HepG2 (cell line): ENCODE measurements around the gene EIF4G1. TPM values are rescaled to one million over a fixed set of nuclear protein-coding genes. Genes with fewer than 3 reads are reported as not detected.
A peak's percentile ranks its signal among the peaks of the same experiment; 100 is the strongest.

Experiments used
- CBFB ChIP-seq: sonication (generic); formaldehyde crosslinking; IDR thresholded peaks from 2 replicates; pipeline ENCODE4 v1.4.0; 2020; ENCODE audit warnings: missing genetic modification reagents
- FOXA3 ChIP-seq: IDR thresholded peaks from 2 replicates; pipeline ENCODE4 v1.6.1; 2016; ENCODE audit warnings: missing genetic modification reagents, missing compliant biosample characterization
- FOXK1 ChIP-seq: sonication (generic); formaldehyde crosslinking; IDR thresholded peaks from 2 replicates; pipeline ENCODE4 v1.4.0; 2020; ENCODE audit warnings: low read depth, missing genetic modification reagents, borderline replicate concordance
- NR1H2 ChIP-seq: sonication (generic); formaldehyde crosslinking; IDR thresholded peaks from 2 replicates; pipeline ENCODE4 v1.8.1; 2022; ENCODE audit warnings: low read depth, missing genetic modification reagents, borderline replicate concordance
- REST ChIP-seq, 2 experiments: IDR thresholded peaks; 2 replicates each; pipeline ENCODE4 v1.6.1; 2011 to 2012; ENCODE audit warnings: low read length in 2 of 2, borderline replicate concordance in 1 of 2, low read depth in 1 of 2, mild to moderate bottlenecking in 1 of 2, moderate library complexity in 1 of 2
- RFXAP ChIP-seq: sonication (generic); formaldehyde crosslinking; IDR thresholded peaks from 2 replicates; pipeline ENCODE4 v1.4.0; 2020; ENCODE audit warnings: missing genetic modification reagents, borderline replicate concordance
- ZBTB38 ChIP-seq: sonication (generic); formaldehyde crosslinking; IDR thresholded peaks from 2 replicates; pipeline ENCODE4 v1.5.1; 2020; ENCODE audit warnings: mild to moderate bottlenecking, missing genetic modification reagents
- ZBTB44 ChIP-seq: sonication (generic); formaldehyde crosslinking; IDR thresholded peaks from 2 replicates; pipeline ENCODE4 v1.4.0; 2020; ENCODE audit warnings: missing genetic modification reagents
- ZNF263 ChIP-seq: sonication (generic); formaldehyde crosslinking; IDR thresholded peaks from 2 replicates; pipeline ENCODE4 v1.4.0; 2020; ENCODE audit warnings: missing genetic modification reagents
- ZNF318 ChIP-seq: sonication (generic); formaldehyde crosslinking; IDR thresholded peaks from 2 replicates; pipeline ENCODE4 v1.4.0; 2020; ENCODE audit warnings: mild to moderate bottlenecking, missing genetic modification reagents
- ZNF512 ChIP-seq: sonication (generic); formaldehyde crosslinking; IDR thresholded peaks from 2 replicates; pipeline ENCODE4 v1.4.0; 2020; ENCODE audit warnings: mild to moderate bottlenecking, missing genetic modification reagents
- ZNF7 ChIP-seq: IDR thresholded peaks from 2 replicates; pipeline ENCODE4 v1.6.1; 2016; ENCODE audit warnings: missing biosample characterization, missing genetic modification reagents
- ZSCAN5A ChIP-seq: sonication (generic); formaldehyde crosslinking; IDR thresholded peaks from 2 replicates; pipeline ENCODE4 v1.8.0; 2022; ENCODE audit warnings: mild to moderate bottlenecking, missing genetic modification reagents, borderline replicate concordance
- polyA plus RNA-seq, 8 experiments: library from polyadenylated mRNA; depleted of rRNA in 3 of 8; stranded (reverse) in 7 of 8; unstranded in 1 of 8; fragments of >200 nt; fragmentation: Illumina TruSeq in 4 of 8; extraction: Trizol in 4 of 8; gene quantifications; 2 replicates each; pipeline versions ENCODE4 v1.2.1 to v1.2.3, GENCODE V29; 2011 to 2016; ENCODE audit warnings: low read depth in 4 of 8, missing spikeins in 1 of 8, mixed read lengths in 1 of 8; ENCODE audit not compliant: insufficient read depth in 1 of 8
- total RNA-seq, 5 experiments: library from RNA; depleted of rRNA; stranded (reverse); fragments of >200 nt; fragmentation: Illumina TruSeq; extraction: Trizol; gene quantifications; 2 replicates each; pipeline ENCODE4 v1.2.3, GENCODE V29; 2016; ENCODE audit warnings: low read depth in 1 of 5

The EIF4G1 gene
- total and polyA plus RNA-seq, 2 of the 13 experiments (the other 11 are each of a cell fraction or from before 2014, with no cell fraction given), result 208 to 213 TPM

DNA sequence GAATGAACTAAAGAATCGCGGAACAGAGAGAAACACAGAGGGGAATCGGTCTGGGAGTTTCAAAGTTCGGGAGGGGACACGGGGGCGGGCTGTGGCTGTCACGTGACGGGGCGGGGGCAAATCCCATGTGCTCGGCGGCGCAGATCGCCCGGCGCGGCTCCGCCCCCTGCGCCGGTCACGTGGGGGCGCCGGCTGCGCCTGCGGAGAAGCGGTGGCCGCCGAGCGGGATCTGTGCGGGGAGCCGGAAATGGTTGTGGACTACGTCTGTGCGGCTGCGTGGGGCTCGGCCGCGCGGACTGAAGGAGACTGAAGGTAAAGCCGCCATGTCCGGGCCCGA lies at the start of gene EIF4G1 (continued):
- TF ChIP-seq REST (IDR thresholded peaks at IDR 0.05; ENCODE audit: borderline replicate concordance in 1 of 2, low read depth in 1 of 2, low read length in 2 of 2) (peak in 1 of 2 experiments; percentile 41; a peak in 1 of 4 replicates), CBFB (CRISPR knock-in tag) (no peak), ZBTB44 (no peak), NR1H2 (CRISPR knock-in tag) (no peak), FOXK1 (CRISPR knock-in tag) (no peak; the same call in 1 of the 2 replicates), ZSCAN5A (CRISPR knock-in tag) (0 out of 2 replicates have a peak, but pooled peaks have one; percentile 25), ZBTB38 (CRISPR knock-in tag) (no peak), FOXA3 (CRISPR knock-in tag) (no peak), ZNF7 (CRISPR knock-in tag) (no peak), ZNF318 (CRISPR knock-in tag) (no peak), RFXAP (CRISPR knock-in tag) (no peak), ZNF263 (CRISPR knock-in tag) (no peak), ZNF512 (CRISPR knock-in tag) (no peak)
